ENCODE data around the gene BRSK1. TPM values are rescaled to one million over a fixed set of nuclear protein-coding genes. Genes with fewer than 3 reads are reported as not detected.

Gene BRSK1
- total and polyA plus RNA-seq, 2 of the 8 experiments (the other 6 are each of a cell fraction or from before 2014, with no cell fraction given): 27.6 to 32.7 TPM

DNA sequence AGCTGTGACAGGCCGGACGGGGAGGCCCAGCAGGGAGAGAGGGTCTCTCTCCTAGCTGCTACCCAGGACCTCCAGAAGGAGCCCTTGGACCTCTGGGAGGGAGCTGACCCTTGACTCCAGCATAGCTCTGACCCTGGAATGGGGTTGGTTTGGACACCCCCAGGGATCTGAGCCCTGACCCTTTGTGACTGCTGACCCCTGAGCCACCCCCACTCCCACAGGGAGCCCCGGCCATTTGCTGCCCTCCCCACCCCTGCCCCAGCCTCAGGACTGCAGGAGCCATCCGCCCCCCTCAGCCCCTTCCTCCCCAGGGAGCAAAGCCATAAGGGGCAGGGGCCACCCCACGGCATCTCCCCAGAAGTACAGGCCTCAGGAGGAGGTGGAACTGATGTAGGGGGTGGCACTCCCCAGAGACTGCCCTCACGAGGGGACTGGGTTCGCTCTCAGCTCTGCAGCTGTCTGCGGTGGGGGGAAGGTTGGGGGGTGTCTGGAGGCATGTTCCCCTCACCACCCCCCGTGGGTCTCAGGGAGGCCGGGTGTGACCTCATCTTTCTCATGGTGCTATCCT, 63.7 kb downstream of the BRSK1 start:
- Histone ChIP-seq H2AK5ac (ENCODE audit: low read depth, low read length) (no peak overlapping the region), H2BK5ac (ENCODE audit: low read depth, low read length) (peak overlapping the region; percentile 92; the same call in 1 of the 2 replicates), H3K4me2 (ENCODE audit: insufficient read depth in 1 of 2, low read depth in 2 of 2, low read length in 2 of 2) (peak overlapping the region in 1 of 2 experiments; percentile 66; a peak in 2 of 4 replicates), H3K36me3 (ENCODE audit: control insufficient read depth in 2 of 4, insufficient read depth in 4 of 4, low read length in 3 of 4) (peaks cover 0 to 54% (median 15%) of the 10 kb centered on the region in 4 experiments; a peak in 4 of 8 replicates), H4K8ac (ENCODE audit: extremely low read depth, insufficient read depth, low read length) (peak overlapping the region; percentile 45; the same call in 1 of the 2 replicates), H2BK120ac (replicated peaks; ENCODE audit: low read depth, low read length) (no peak overlapping the region), H3K9me3 (ENCODE audit: insufficient read depth in 2 of 2, low read depth in 1 of 2, low read length in 1 of 2) (no peaks in the 10 kb centered on the region), H3K27me3 (replicated peaks in 1 of 4; ENCODE audit: control insufficient read depth in 3 of 4, extremely low read depth in 1 of 4, insufficient read depth in 3 of 4, low read length in 3 of 4) (peaks cover 5 to 10% (median 8%) of the 10 kb centered on the region in 4 experiments; a peak in 6 of 7 replicates), H3K4me3 (ENCODE audit: extremely low read depth in 1 of 4, insufficient read depth in 2 of 4, low read depth in 3 of 4, low read length in 4 of 4) (no peak overlapping the region), H3K4ac (replicated peaks; ENCODE audit: insufficient read length, low read depth, low read length) (peak overlapping the region; percentile 98), H4K20me1 (replicated peaks in 1 of 2; ENCODE audit: control insufficient read depth in 1 of 2, insufficient read depth in 2 of 2, low read length in 2 of 2) (peaks cover 0 to 2% of the 10 kb centered on the region in 2 experiments), H4K5ac (ENCODE audit: insufficient read length, low read depth, low read length) (peak overlapping the region; percentile 29), H3K27ac (ENCODE audit: low read depth, low read length) (peak overlapping the region; percentile 76; the same call in 1 of the 2 replicates), H3K23me2 (ENCODE audit: low read depth, low read length) (peaks cover 1% of the 10 kb centered on the region; the same call in 1 of the 2 replicates), H3K79me1 (ENCODE audit: low read depth, low read length) (no peaks in the 10 kb centered on the region), H2BK15ac (ENCODE audit: low read length) (no peak overlapping the region; the same call in 1 of the 2 replicates), H4K91ac (replicated peaks; ENCODE audit: insufficient read length, low read length) (peak overlapping the region; percentile 15), H3K4me1 (replicated peaks in 1 of 4; ENCODE audit: control insufficient read depth in 3 of 4, insufficient read depth in 4 of 4, low read length in 3 of 4) (peaks cover 11 to 36% (median 24%) of the 10 kb centered on the region in 4 experiments), H3K14ac (ENCODE audit: insufficient read length) (no peak overlapping the region), H3K9ac (replicated peaks in 1 of 4; ENCODE audit: extremely low read depth in 1 of 4, low read depth in 3 of 4, low read length in 3 of 4) (no peak overlapping the region), H2BK20ac (ENCODE audit: low read length) (no peak overlapping the region), H2AFZ (ENCODE audit: low read length) (no peak overlapping the region), H3K79me2 (ENCODE audit: control insufficient read depth in 1 of 2, insufficient read depth in 2 of 2, low read length in 2 of 2) (no peaks in the 10 kb centered on the region), H3K56ac (replicated peaks; ENCODE audit: insufficient read length, low read depth, low read length) (no peak overlapping the region), H3K18ac (ENCODE audit: extremely low read depth, low read length) (peak overlapping the region; percentile 10), H3K23ac (ENCODE audit: insufficient read length) (no peak overlapping the region), H2BK12ac (ENCODE audit: low read depth, low read length) (0 out of 2 replicates have a peak overlapping the region, but pooled peaks have one; percentile 14)
- FAIRE-seq (no peak), DNase-seq (ENCODE audit: low read depth in 1 of 2, low spot score in 2 of 2) (no peak)
- CTCF ChIA-PET (ENCODE audit: partially characterized antibody): interaction anchor here (0.6 to 2.9 kb wide), 8 partner anchors 10 to 187 kb away, joined by 3 to 12 read pairs (median 4); partner anchors contain the start of gene TMEM238
- POLR2A ChIA-PET (ENCODE audit: partially characterized antibody): interaction anchor here (0.9 to 7.9 kb wide), 16 partner anchors 9 to 60 kb away, joined by 3 to 58 read pairs (median 6); partner anchors contain the start of genes IL11, TMEM190, TMEM238 and UBE2S
- TF ChIP-seq, protein P1, sequence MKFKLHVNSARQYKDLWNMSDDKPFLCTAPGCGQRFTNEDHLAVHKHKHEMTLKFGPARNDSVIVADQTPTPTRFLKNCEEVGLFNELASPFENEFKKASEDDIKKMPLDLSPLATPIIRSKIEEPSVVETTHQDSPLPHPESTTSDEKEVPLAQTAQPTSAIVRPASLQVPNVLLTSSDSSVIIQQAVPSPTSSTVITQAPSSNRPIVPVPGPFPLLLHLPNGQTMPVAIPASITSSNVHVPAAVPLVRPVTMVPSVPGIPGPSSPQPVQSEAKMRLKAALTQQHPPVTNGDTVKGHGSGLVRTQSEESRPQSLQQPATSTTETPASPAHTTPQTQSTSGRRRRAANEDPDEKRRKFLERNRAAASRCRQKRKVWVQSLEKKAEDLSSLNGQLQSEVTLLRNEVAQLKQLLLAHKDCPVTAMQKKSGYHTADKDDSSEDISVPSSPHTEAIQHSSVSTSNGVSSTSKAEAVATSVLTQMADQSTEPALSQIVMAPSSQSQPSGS (IDR thresholded peaks at IDR 0.05; ENCODE audit: low read length): 0 out of 2 replicates have a peak, but pooled peaks have one; percentile 8
- no peak for TF ChIP-seq ASH2L (IDR thresholded peaks at IDR 0.05; ENCODE audit: low read length)
- 85% methylated on average over 3 of the region's 10 CpGs; no CpG with 5 or more reads in 1 of the 2 experiments for WGBS, 2 experiments (ENCODE audit: extremely low coverage in 1 of 2, insufficient coverage in 1 of 2, insufficient read length in 1 of 2, insufficient replicate concordance in 2 of 2, low coverage in 1 of 2, low lambda C conversion rate in 2 of 2, missing lambda C conversion rate in 1 of 2)
